Measurements from ENCODE around the gene MARCHF7.
"Not testable (repeated sequence)": the region's sequence is repeated elsewhere in the genome, so short reads cannot be mapped to it uniquely, and the experiment has no call there.

MARCHF7 gene, protein sequence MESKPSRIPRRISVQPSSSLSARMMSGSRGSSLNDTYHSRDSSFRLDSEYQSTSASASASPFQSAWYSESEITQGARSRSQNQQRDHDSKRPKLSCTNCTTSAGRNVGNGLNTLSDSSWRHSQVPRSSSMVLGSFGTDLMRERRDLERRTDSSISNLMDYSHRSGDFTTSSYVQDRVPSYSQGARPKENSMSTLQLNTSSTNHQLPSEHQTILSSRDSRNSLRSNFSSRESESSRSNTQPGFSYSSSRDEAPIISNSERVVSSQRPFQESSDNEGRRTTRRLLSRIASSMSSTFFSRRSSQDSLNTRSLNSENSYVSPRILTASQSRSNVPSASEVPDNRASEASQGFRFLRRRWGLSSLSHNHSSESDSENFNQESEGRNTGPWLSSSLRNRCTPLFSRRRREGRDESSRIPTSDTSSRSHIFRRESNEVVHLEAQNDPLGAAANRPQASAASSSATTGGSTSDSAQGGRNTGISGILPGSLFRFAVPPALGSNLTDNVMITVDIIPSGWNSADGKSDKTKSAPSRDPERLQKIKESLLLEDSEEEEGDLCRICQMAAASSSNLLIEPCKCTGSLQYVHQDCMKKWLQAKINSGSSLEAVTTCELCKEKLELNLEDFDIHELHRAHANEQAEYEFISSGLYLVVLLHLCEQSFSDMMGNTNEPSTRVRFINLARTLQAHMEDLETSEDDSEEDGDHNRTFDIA

DNA sequence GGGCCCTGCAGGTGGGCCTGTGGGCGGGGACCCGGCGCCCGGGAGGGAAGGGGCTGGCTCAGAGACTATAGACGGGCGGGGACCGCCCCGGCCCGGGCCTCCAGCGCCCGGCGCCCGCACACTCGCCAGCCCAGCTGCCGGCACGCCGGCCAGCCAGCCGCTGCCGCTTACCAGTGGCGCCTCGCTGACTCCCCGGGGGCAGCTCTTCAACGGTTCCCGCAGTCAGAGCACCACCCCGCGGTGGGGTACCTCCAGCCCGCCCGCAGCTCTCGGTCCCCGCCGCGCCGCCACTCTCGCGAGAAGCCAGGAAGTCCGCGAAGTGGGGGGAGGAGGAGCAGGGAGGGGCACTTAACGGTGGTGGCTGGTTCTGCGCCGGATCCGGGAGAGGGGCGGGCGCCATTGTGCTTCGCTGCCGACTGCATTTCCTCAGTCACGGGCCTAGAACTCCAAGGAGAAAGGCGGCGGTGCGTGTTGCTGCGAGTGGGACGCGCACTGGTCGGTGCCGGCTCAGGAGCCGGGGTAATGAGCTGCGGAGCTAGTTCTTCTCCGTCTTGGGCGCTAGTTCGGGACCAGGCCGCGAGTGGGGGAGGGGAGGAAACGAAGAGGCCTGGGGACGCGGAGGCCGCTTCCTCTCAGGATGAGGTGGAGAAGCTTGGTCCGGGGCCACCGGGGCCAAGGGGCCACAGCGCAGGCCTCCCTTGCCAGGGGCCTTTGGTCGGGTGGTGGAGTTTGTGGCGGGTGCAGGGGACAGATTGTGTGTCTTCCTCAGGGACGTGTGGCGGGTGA is at the start of gene MARCHF7:
MARCHF7 (plus strand) TSS at position 364 of the 786 bp plus-strand sequence. CDS start 16,517 bp downstream, outside the sequence.
- peak within 1 kb of the TSS; percentile 98 for H3K27ac ChIP-seq
- TF ChIP-seq, protein P1, sequence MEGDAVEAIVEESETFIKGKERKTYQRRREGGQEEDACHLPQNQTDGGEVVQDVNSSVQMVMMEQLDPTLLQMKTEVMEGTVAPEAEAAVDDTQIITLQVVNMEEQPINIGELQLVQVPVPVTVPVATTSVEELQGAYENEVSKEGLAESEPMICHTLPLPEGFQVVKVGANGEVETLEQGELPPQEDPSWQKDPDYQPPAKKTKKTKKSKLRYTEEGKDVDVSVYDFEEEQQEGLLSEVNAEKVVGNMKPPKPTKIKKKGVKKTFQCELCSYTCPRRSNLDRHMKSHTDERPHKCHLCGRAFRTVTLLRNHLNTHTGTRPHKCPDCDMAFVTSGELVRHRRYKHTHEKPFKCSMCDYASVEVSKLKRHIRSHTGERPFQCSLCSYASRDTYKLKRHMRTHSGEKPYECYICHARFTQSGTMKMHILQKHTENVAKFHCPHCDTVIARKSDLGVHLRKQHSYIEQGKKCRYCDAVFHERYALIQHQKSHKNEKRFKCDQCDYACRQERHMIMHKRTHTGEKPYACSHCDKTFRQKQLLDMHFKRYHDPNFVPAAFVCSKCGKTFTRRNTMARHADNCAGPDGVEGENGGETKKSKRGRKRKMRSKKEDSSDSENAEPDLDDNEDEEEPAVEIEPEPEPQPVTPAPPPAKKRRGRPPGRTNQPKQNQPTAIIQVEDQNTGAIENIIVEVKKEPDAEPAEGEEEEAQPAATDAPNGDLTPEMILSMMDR (conservative IDR thresholded peaks at IDR 0.05): peak; percentile 78

DNA sequence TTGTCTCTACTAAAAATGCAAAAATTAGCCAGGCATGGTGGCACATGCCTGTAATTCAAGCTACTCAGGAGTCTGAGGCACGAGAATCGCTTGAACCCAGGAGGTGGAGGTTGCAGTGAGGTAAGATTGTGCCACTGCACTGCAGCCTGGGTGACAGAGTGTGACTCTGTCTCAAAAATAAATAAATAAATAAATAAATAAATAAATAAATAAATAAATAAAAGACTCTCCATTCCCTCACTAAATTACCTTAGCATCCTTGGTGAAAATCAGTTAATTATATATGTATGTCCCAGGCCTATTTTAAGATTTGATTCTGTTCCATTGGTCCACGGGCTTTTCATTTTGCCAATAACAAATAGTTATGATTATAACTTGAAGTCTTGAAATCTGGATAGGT is 44.9 kb upstream of the MARCHF7 start:
- not testable (repeated sequence) for H3K27ac ChIP-seq

DNA sequence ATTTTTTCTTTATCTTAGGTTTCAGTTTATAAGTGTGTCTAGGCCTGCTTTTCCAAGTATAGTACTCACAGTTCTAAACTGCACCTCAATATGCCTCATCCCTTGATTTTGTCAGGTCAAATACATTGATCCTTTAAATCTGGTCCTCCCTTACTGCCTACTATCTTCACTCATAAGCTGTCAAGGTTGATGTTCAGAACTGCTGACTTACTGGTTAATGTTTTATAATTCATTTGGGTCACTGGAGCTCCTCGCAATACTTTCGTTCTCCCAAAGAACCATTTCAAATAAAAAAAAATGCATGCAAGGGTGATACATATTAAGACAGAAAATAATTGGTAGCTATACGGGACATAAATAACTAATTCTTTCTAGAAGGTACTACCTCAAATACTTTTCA is 41.3 kb upstream of the MARCHF7 start:
- TF ChIP-seq, protein P1 (conservative IDR thresholded peaks at IDR 0.05): no peak
- no peak overlapping the region for H3K27ac ChIP-seq

DNA sequence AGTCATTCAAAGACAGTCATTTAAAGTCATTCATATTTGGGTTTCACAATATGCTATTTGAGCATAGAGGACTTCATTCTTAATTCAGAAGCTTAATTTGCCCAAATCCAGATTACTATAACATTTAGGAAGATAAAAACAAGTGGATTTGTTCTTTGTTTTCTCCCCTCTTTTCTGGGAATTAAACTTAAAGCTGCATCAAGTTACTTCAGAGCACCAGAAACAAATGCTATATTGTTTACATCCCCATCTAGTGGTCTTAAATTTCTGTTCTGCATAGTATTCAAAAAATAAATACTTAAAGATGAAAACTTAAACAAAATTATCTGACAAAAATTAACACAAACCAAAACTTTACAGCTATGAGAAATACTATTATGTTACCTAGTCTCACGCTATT is 34.7 kb upstream of the MARCHF7 start:
- H3K27ac ChIP-seq: no peak overlapping the region
- TF ChIP-seq, protein P1 (conservative IDR thresholded peaks at IDR 0.05): peak; percentile 51; the same call in 1 of the 2 replicates

GRCh38 chr2:159680692-159681091 is 31.6 kb upstream of the MARCHF7 start:
- no peak overlapping the region for H3K27ac ChIP-seq
- TF ChIP-seq, protein P1 (conservative IDR thresholded peaks at IDR 0.05): no peak

- no peak overlapping the region for H3K27ac ChIP-seq
- TF ChIP-seq, protein P1 (conservative IDR thresholded peaks at IDR 0.05): no peak
Measured at GRCh38 chr2:159683817-159684216, 28.5 kb upstream of the MARCHF7 start.

DNA sequence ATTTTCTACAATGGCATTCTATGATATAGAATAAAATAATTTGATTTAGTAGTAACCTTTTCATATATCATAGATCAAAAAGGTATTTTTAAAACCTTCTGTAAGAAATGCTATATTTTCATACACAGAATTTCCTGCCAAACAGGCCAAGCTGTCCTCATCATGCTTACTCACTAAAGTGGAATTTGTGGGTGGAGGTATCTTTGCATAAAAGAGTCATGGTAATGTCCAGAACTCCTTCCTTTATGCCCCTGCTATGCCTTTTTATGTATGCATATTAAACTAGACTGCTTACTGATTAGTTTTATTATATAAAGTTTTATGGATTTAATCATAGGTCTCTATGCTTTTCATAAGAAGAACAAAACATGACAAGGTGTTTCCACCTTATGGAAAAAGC is 27.5 kb upstream of the MARCHF7 start:
- no peak overlapping the region for H3K27ac ChIP-seq
- TF ChIP-seq, protein P1 (conservative IDR thresholded peaks at IDR 0.05): no peak
